ENCODE measurements around the gene KRT74.
A peak's percentile ranks its signal among the peaks of the same experiment; 100 is the strongest.
"Not testable (repeated sequence)": the region's sequence is repeated elsewhere in the genome, so short reads cannot be mapped to it uniquely, and the experiment has no call there.

The KRT74 gene

DNA sequence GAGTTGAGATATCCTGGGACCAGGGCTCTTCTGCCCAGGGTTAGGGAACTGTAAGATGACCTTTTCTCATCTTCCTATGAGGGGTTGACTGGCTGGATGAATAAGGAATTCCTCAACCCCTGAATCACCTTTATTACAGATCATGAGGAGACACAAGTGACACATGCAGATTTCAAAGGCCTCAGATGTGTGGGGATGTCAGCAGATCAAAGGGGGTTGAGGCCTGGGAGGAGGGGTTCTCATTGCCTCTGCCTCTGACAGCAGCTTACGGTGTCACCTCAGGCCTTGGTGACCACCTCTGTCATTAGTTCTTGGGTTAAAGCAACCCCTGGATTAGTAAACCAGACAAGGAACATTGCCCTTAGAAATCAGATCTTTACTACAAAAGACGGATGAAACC lies 29.7 kb upstream of the KRT74 start:
- DNase-seq (ENCODE audit: extremely low read depth in 1 of 2, low read depth in 1 of 2): no peak

DNA sequence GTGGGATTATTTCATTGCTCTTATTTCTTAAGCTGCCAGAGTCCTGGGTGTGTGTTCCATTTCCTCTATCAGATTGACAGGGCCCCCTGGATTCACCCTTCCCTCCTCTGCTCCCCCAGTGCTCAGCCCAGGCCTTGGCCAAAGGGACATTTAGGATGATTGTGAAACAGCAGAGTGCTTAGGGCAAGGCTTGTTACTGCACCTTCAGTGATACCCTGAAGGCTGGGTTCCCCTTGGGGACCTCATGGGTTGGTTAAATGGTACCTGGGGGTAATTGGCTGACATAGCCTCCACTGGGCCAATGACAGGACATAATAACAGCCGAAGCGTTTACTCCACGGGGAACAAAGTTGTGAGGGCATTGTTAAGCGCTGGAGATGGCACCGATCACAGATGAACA lies 28.9 kb upstream of the KRT74 start:
- no peak for DNase-seq (ENCODE audit: extremely low read depth in 1 of 2, low read depth in 1 of 2)

DNA sequence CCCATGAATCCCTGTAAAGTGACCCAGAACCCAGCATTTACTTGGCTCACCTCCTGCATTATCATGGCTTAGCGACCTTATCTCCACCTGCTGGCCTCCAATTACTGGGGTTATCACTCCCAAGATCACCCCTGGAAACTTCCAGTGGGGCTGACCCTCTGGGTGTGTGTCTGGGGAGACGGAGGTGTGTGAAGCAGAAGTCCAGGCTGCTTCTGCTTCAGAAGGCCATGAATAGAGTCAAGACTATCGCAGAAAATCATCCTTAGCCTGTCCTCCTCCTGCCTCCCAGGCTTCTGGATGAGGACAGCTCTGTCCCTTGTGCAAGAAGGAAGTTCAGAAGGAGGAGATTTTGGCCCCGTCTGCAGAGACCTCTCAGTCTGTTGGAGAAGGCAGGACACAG lies 28.0 kb upstream of the KRT74 start:
- no peak for DNase-seq (ENCODE audit: extremely low read depth in 1 of 2, low read depth in 1 of 2)

- DNase-seq (ENCODE audit: extremely low read depth in 1 of 2, low read depth in 1 of 2): no peak
Measured at GRCh38 chr12:52600941-52601481, 27.4 kb upstream of the KRT74 start, which contains the start of gene KRT72. Gene KRT72 (minus strand): TSS chr12:52601463. CDS start chr12:52601452, 11 bp downstream.

GRCh38 chr12:52600475-52600874 lies 26.8 kb upstream of the KRT74 start:
- DNase-seq (ENCODE audit: extremely low read depth in 1 of 2, low read depth in 1 of 2): no peak

DNA sequence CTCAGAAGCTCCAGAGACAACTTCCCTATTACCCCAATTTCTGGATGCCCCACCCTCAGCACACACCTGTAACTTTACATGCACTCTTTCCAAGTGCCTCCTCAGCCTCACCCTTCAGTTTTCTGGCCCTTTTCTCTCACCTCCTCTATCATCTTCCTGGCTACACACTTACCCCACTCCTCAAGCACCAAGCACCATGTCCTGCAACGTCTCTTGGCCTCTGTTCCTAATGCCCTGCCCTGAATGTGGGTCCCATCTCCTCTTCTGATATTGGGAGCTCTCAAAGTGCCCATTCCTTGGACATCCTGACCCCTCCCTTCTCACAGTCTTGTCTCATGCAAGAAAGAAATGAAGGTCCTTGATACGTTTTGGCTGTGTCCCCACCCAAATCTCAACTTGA lies 26.4 kb upstream of the KRT74 start:
- no peak for DNase-seq (ENCODE audit: extremely low read depth in 1 of 2, low read depth in 1 of 2)

DNA sequence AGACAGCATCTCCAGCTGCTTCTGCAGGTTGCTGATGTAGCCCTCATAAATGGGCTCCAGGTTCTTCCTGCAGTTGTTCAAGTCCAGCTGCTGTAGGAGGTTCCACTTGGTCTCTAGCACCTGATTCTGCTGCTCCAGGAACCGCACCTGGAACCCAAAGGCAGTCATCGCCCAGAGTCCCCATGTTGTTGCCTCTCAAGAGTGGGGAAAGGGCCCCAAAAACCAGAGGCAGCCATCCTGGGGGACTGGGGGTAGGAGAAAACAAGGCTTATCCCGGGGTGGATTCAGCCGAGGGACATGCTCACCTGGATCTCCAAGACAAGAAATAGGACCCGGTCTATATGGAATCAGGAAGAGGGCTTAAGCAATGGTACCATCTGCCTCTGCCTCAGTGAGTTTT lies 25.3 kb upstream of the KRT74 start:
- DNase-seq (ENCODE audit: extremely low read depth in 1 of 2, low read depth in 1 of 2): no peak

GRCh38 chr12:52594237-52594636 lies 20.6 kb upstream of the KRT74 start:
- not testable (repeated sequence) for DNase-seq (ENCODE audit: extremely low read depth in 1 of 2, low read depth in 1 of 2)

DNA sequence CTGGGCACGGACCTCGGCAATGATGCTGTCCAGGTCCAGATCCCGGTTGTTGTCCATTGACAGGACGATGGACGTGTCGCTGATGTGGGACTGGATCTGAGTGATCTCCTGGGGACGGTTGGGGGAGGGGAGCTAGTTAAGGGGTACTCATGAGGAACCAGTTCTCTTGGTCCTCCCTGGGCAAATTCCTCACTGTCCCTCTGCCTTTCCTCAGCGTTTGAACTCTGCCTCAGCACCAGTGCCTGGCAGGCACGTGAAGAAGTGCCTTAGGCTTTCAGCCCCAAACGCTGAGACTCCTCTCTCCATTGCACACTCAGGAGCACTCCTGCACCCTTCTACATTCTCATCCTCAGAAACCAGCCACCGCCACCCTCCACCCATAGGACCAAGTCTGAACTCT lies 17.9 kb upstream of the KRT74 start:
- DNase-seq (ENCODE audit: extremely low read depth in 1 of 2, low read depth in 1 of 2): no peak

DNA sequence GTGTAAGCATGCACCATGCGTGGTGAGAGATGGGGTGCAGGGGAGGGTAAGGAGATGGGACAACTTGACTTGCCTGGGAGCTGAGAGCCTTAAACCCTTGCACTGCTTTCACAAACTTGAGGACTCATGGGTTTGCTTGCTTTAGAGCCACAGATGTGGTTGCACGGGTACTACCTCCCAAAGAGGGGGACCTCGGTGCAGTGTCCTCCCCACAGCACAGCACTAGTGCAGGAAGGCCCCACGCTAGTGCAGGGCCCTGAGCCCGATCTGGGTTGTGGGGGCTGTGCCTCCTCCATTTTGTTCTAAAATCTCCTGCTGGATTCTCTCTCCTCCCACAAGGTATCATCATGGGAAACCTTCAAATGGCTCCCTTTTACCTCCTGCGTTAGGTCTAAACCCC lies 16.4 kb upstream of the KRT74 start:
- no peak for DNase-seq (ENCODE audit: extremely low read depth in 1 of 2, low read depth in 1 of 2)

- DNase-seq (ENCODE audit: extremely low read depth in 1 of 2, low read depth in 1 of 2): no peak
Measured at GRCh38 chr12:52587563-52587962, 13.9 kb upstream of the KRT74 start.

GRCh38 chr12:52585946-52586345 lies 12.3 kb upstream of the KRT74 start:
- peak; percentile 16 to 35 for DNase-seq (ENCODE audit: extremely low read depth in 1 of 2, low read depth in 1 of 2)

GRCh38 chr12:52585066-52585465 lies 11.4 kb upstream of the KRT74 start:
- DNase-seq (ENCODE audit: extremely low read depth in 1 of 2, low read depth in 1 of 2): no peak

DNA sequence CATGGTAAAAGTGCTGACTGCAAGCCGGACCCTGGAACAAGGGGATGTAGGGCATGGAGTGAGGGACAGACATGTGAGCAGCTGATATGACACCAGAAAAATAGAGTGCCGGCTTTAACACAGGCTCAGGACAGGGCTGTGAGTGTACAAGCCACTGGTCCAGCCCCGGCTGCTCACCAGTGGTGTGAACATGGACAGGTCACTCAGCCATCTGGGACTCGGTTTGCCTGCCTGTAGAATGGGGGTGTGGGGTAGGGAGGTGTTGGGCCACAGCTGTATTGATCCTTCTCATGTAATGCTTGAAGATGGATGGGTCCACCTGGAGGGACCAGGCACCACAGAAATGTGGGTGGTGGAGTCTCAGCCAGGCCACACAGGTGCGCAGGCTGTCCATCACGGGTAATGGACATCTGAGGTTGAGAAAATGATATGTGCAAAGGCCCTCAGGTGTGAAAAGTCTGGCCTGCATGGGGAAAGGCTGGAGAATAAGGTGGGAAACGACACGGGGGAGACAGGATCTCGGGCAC lies 10.6 kb upstream of the KRT74 start:
- no peak for DNase-seq (ENCODE audit: extremely low read depth in 1 of 2, low read depth in 1 of 2)

- peak; percentile 3 to 20 for DNase-seq (ENCODE audit: extremely low read depth in 1 of 2, low read depth in 1 of 2)
Measured at GRCh38 chr12:52582971-52583456, 9.4 kb upstream of the KRT74 start.

DNA sequence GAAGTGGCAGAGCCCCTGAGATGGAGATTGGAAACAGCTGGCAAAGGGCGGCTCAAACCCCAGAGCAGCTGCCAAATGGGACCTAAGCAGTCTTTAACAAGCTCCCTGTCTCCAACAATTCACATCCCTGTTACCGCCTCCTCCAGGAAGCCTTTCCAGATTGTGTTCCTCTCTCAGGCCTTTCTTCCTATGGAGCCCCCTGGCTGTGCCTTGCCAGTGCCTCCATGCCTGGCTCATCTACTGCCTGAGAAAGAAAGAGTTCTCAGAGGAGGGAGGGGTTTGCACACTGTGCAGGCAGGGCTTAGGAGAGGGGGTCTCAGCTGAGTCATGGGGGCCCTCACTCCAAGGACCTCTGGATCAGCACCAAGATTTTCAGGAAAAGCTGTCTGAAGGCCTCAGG lies 8.8 kb upstream of the KRT74 start:
- DNase-seq (ENCODE audit: extremely low read depth in 1 of 2, low read depth in 1 of 2): no peak

DNA sequence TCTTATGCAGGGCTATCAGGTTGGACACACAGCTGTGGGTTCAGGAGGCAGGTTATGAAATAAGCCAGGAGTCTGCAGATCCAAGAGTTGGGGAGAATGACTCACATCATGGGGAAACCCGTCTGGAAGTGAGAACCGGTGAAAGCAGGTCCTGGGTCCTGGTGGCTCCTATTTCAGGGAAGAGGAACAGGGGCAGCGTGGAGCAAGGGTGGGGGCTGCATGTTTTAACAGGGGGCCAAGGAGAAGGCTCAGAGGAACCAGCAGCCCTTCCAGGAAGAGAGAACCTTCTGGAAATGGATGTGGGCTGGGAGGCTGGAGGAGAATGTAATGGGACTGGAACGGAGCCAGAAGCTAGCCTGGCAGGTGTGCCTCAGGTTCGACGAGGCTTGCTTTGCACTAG lies 7.8 kb upstream of the KRT74 start:
- DNase-seq (ENCODE audit: extremely low read depth in 1 of 2, low read depth in 1 of 2): no peak

DNA sequence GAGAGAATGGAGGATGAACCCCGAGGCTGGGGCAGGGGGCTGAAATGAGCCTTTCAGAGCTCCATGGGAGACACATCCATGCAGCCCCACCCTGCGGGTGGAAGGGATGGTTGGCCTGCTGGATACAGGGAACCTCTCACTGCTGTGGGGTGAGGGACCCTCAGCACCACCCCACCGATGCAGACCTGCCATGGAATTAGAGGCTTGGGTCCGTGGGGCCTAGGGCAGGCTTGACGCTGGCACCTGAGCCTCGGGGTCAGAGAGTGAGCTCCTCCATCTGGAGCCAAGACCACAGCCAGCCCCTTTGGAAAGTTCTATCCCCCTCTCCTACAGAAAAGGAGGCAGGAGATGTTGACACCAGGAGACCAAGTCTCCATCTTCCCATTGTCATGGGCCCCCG lies 7.4 kb upstream of the KRT74 start:
- DNase-seq (ENCODE audit: extremely low read depth in 1 of 2, low read depth in 1 of 2): no peak

- DNase-seq (ENCODE audit: extremely low read depth in 1 of 2, low read depth in 1 of 2): no peak
Measured at GRCh38 chr12:52580496-52580895, 6.9 kb upstream of the KRT74 start.

DNA sequence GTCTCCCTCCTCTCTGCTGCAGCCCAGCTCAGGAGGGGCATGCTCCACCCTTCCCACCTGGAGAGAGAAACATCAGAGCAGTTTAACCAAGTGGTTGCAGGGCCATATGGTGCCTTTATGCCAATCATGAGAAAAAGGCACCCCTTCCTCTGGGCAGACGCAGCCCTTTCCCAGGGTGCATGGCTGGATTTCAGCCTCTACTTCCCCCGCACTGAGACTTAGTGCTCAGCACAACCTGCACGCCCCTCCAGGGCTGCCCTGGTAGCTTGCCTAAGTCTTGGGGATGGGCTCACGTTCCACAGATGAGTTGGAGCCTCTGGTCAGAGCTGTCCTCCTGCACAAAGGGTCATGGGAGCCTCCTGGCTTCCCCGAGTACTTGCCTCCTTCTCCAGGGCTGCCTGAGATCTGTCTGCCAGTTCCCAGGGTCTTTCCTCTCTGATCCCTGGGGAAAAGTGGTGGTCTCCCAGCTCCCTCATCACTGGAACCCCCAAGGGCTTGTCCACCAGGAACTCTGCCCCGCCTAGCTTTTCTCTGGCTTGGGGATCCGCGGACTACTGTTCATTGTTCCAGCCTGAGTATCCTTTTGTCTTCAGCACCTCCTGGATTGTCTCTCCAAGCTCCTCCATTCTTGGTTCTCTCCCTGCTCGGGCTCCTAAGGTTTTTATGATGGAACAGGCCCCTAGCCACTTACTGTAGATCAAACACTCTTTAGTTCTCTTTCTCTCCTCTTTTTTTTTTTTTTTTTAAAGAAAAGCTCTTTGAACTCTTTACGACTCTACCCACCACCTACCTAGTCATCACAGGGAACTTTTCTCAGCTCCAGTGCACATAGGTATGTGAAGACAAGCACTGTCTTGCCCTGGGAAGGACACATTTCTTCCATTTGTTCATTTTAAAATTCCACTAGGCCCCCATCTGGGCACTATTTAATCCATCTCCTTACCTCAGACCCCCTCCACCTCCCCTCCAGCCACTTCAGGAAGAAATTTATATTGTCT lies 6.1 kb upstream of the KRT74 start:
- no peak for DNase-seq (ENCODE audit: extremely low read depth in 1 of 2, low read depth in 1 of 2)

- no peak for DNase-seq (ENCODE audit: extremely low read depth in 1 of 2, low read depth in 1 of 2)
Measured at GRCh38 chr12:52578469-52578868, 4.8 kb upstream of the KRT74 start.

DNA sequence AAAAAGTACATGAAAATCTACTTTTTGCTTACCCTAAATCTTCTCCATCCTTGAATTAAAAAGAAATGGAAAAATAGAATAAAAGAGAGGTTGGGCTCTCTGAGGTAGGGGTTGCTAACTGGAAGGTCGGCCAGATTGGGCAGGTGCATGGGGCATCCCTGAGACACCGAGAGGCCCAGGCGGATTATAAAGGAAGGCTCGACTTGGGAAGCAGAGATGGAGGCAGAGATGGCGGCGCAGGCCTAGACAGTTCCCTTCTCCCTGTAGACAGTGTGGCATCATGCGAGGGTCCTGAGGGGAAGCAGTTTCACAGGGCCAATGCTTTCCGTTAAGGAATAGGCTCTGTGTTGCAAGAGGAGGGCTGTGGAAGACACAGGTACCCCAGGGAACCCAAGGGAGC lies 3.7 kb upstream of the KRT74 start:
- DNase-seq (ENCODE audit: extremely low read depth in 1 of 2, low read depth in 1 of 2): no peak
